K562 (cell line): Measurements from ENCODE around the gene MPND. TPM values are rescaled to one million over a fixed set of nuclear protein-coding genes. Genes with fewer than 3 reads are reported as not detected.

Source experiments
- ATAC-seq: fragments of 200-7000 bp; cut with Tn5 transposase; 3 replicates; pipeline ENCODE4 v1.9.1; 2020; ENCODE audit warnings: moderate library complexity
- BruUV-seq: library from RNA; stranded (reverse); fragments of 400-500 nt; replicated peaks from 2 replicates; lab custom pipeline; 2021; lab: Mats Ljungman, UMichigan
- CTCF ChIA-PET: fragments of 300-600 bp; formaldehyde crosslinking; extraction: SDS; loops from one replicate; lab custom pipeline; 2021; ENCODE audit warnings: low intra/inter-chr PET ratio; lab: Yijun Ruan, JAX
- POLR2A ChIA-PET: fragments of 300-600, 350-650 bp; sonication (Branson Sonifier 250); formaldehyde crosslinking; extraction: SDS; loops from one replicate; lab custom pipeline; 2021; ENCODE audit warnings: antibody characterized with exemption, inconsistent platforms; lab: Yijun Ruan, JAX
- DNase-seq, 4 experiments: peaks; one replicate each; pipeline versions ENCODE4 v3.0.0 to v3.0.0-alpha.2; 2011 to 2018; ENCODE audit warnings: low spot score in 3 of 4, mixed read lengths in 3 of 4; ENCODE audit errors: extremely low read depth in 1 of 4
- FAIRE-seq: peaks from 2 replicates; lab custom pipeline; 2011; peaks lifted over from hg19 to GRCh38; lab: Jason Lieb, UNC
- H2AFZ ChIP-seq: 2 replicates; pipeline ENCODE4 v1.6.0; 2011; ENCODE audit warnings: low read depth, low read length, control low read depth, inconsistent platforms
- H3K27ac ChIP-seq: fragments of 200-600 bp; 3 replicates; pipeline ENCODE4 v1.8.0; 2011; ENCODE audit warnings: low read depth, mild to moderate bottlenecking, control low read depth, inconsistent platforms, low read length, moderate library complexity, mixed read lengths; ENCODE audit errors: extremely low read depth
- H3K27me3 ChIP-seq, 2 experiments: fragments of 300-600 bp in 1 of 2; 2 replicates in 1 of 2; 3 replicates in 1 of 2; pipeline versions ENCODE4 v1.6.0 to v1.8.0; 2011; ENCODE audit warnings: inconsistent platforms in 2 of 2, low read length in 2 of 2, mild to moderate bottlenecking in 1 of 2, mixed read lengths in 1 of 2, moderate library complexity in 1 of 2; ENCODE audit not compliant: control insufficient read depth in 2 of 2, insufficient read depth in 2 of 2
- H3K36me3 ChIP-seq: fragments of 300-600 bp; 3 replicates; pipeline ENCODE4 v1.8.0; 2011; ENCODE audit warnings: mild to moderate bottlenecking, low read length, inconsistent platforms; ENCODE audit not compliant: control insufficient read depth, insufficient read depth
- H3K4me1 ChIP-seq, 2 experiments: fragments of 200-600 bp in 1 of 2; replicated peaks in 1 of 2; 2 replicates in 1 of 2; 3 replicates in 1 of 2; pipeline versions ENCODE4 v1.5.1 to v1.8.0; 2011; ENCODE audit warnings: inconsistent platforms in 2 of 2, low read length in 2 of 2, mild to moderate bottlenecking in 1 of 2, mixed read lengths in 1 of 2, moderate library complexity in 1 of 2; ENCODE audit not compliant: control insufficient read depth in 2 of 2, insufficient read depth in 2 of 2
- H3K4me2 ChIP-seq: 2 replicates; pipeline ENCODE4 v1.6.1; 2011; ENCODE audit warnings: low read length, control low read depth, inconsistent platforms, mixed read lengths; ENCODE audit not compliant: insufficient read depth
- H3K4me3 ChIP-seq: fragments of 200-600 bp; sonication (generic), shearing (Covaris generic); 2 replicates; pipeline ENCODE4 v1.5.1; 2016; ENCODE audit warnings: control low read depth, inconsistent platforms
- H3K79me2 ChIP-seq: fragments of 200-600 bp; 3 replicates; pipeline ENCODE4 v1.8.0; 2011; ENCODE audit warnings: low read length, inconsistent platforms; ENCODE audit not compliant: control insufficient read depth, insufficient read depth
- H3K9ac ChIP-seq, 2 experiments: 2 replicates each; pipeline versions ENCODE4 v1.6.0 to v1.6.1; 2011; ENCODE audit warnings: low read depth in 2 of 2, low read length in 2 of 2, control low read depth in 1 of 2, inconsistent platforms in 1 of 2, mild to moderate bottlenecking in 1 of 2, mixed read lengths in 1 of 2; ENCODE audit not compliant: insufficient read depth in 1 of 2
- H3K9me1 ChIP-seq: one replicate; pipeline ENCODE4 v1.6.0; 2011; ENCODE audit warnings: inconsistent platforms, mild to moderate bottlenecking, low read length, moderate library complexity; ENCODE audit not compliant: control insufficient read depth, insufficient read depth
- H3K9me3 ChIP-seq: replicated peaks from 2 replicates; pipeline ENCODE4 v1.5.1; 2011; ENCODE audit warnings: low read depth, low read length, inconsistent platforms; ENCODE audit not compliant: control insufficient read depth, insufficient read depth
- H4K20me1 ChIP-seq: replicated peaks from 2 replicates; pipeline ENCODE4 v1.6.1; 2011; ENCODE audit warnings: low read length, inconsistent platforms, mixed read lengths; ENCODE audit not compliant: control insufficient read depth, insufficient read depth
- CGGBP1 ChIP-seq: fragments of 250-450 bp; sonication (Bioruptor Pico); IDR thresholded peaks from 2 replicates; pipeline ENCODE4 v1.9.0; 2021; ENCODE audit warnings: mild to moderate bottlenecking
- ELF4 ChIP-seq: fragments of 450-650 bp; formaldehyde crosslinking; IDR thresholded peaks from 2 replicates; pipeline ENCODE4 v1.4.0; 2022; ENCODE audit warnings: missing genetic modification characterization
- ETS1 ChIP-seq: conservative IDR thresholded peaks from 2 replicates; pipeline ENCODE4 v1.6.1; 2011; ENCODE audit warnings: low read depth, mild to moderate bottlenecking, low read length; ENCODE audit not compliant: control insufficient read depth
- HDAC1 ChIP-seq, 2 experiments: fragments of 450-650 bp; IDR thresholded peaks; 2 replicates each; pipeline ENCODE4 v1.6.1; 2016 to 2017; ENCODE audit warnings: inconsistent platforms in 1 of 2, mild to moderate bottlenecking in 1 of 2, moderate library complexity in 1 of 2
- SUPT5H ChIP-seq: fragments of 450-650 bp; IDR thresholded peaks from 2 replicates; pipeline ENCODE4 v1.6.1; 2016
- VEZF1 ChIP-seq: fragments of 200-800 bp; sonication (Bioruptor generic); IDR thresholded peaks from 2 replicates; pipeline ENCODE4 v1.6.1; 2017; ENCODE audit warnings: missing genetic modification characterization, missing compliant biosample characterization
- ZBTB33 ChIP-seq: sonication (generic); formaldehyde crosslinking; IDR thresholded peaks from 2 replicates; pipeline ENCODE4 v1.8.1; 2023; ENCODE audit warnings: mild to moderate bottlenecking, missing genetic modification reagents
- ZBTB7A ChIP-seq: IDR thresholded peaks from 2 replicates; pipeline ENCODE4 v1.6.1; 2011; ENCODE audit warnings: low read depth, mild to moderate bottlenecking, low read length, moderate library complexity, borderline replicate concordance; ENCODE audit not compliant: control insufficient read depth
- WGBS: fragments of 100-300 bp; shearing (Covaris generic); methylation state at CpG from one replicate; pipeline ENCODE4 v1.1.6; 2016; ENCODE audit warnings: low coverage, mixed read lengths; ENCODE audit not compliant: insufficient coverage; ENCODE audit errors: missing lambda C conversion rate; 5-methylcytosine and 5-hydroxymethylcytosine counted together
- in situ Hi-C: fragments of 300-500 bp; cut with MboI; formaldehyde crosslinking; loops from 4 replicates; pipeline ENCODE4 v1.15.0; 2018; ENCODE audit warnings: inconsistent platforms, mixed read lengths
- intact Hi-C: fragments of 100-400 bp; cut with micrococcal nuclease; formaldehyde crosslinking; loops from 2 replicates; pipeline ENCODE4 v1.14.2; 2022
- polyA plus RNA-seq, 8 experiments: library from polyadenylated mRNA; depleted of rRNA in 4 of 8; stranded (reverse) in 5 of 8; unstranded in 3 of 8; fragments of >200 nt; fragmentation: Nextera tagmentation in 2 of 8; fragmentation: Illumina TruSeq in 1 of 8; extraction: Ambion mirVana in 2 of 8; extraction: Trizol in 1 of 8; gene quantifications; 2 replicates each; pipeline versions ENCODE4 v1.2.1 to v1.2.3, GENCODE V29; 2011 to 2014; ENCODE audit warnings: inconsistent platforms in 1 of 8, missing spikeins in 1 of 8
- total RNA-seq, 7 experiments: library from RNA; depleted of rRNA in 6 of 7; stranded (reverse); fragments of >200 nt in 6 of 7; fragmentation: Illumina TruSeq in 2 of 7; extraction: Trizol in 2 of 7; gene quantifications; 2 replicates each; pipeline versions ENCODE4 v1.2.1 to v1.2.3, GENCODE V29; 2011 to 2021; ENCODE audit warnings: low replicate concordance in 1 of 7

The MPND gene
- total and polyA plus RNA-seq, 9 of the 15 experiments (the other 6 are each of a cell fraction or from before 2014, with no cell fraction given) = 0.25 to 14.0 (median 3.9) TPM

GRCh38 chr19:4390017-4390566 is 46.7 kb downstream of the MPND start:
- intact Hi-C loops (no loop called here), in situ Hi-C loops (no loop called here)
- Histone ChIP-seq H3K9ac (peak overlapping the region in 1 of 2 experiments; percentile 83; a peak in 2 of 4 replicates), H3K4me2 (no peak overlapping the region), H4K20me1 (peaks cover 56% of the 10 kb centered on the region), H3K9me3 (no peaks in the 10 kb centered on the region), H3K27ac (peak overlapping the region; percentile 40; the same call in 1 of the 3 replicates), H2AFZ (no peak overlapping the region), H3K4me3 (no peak overlapping the region), H3K27me3 (no peaks in the 10 kb centered on the region), H3K79me2 (peaks cover 93% of the 10 kb centered on the region), H3K36me3 (peaks cover 72% of the 10 kb centered on the region), H3K9me1 (peaks cover 13% of the 10 kb centered on the region), H3K4me1 (peaks cover 29 to 55% of the 10 kb centered on the region in 2 experiments)
- ChIA-PET POLR2A (interaction anchor here (0.8 to 4.9 kb wide), 5 partner anchors 9 to 960 kb away, joined by 3 to 46 read pairs (median 4); no protein-coding TSS in a partner anchor), CTCF (no interaction called here)
- no peak for TF ChIP-seq ETS1
- TF ChIP-seq SUPT5H = 0 out of 2 replicates have a peak, but pooled peaks have one; percentile 19
- TF ChIP-seq ZBTB7A = 0 out of 2 replicates have a peak, but pooled peaks have one; percentile 9
- TF ChIP-seq ELF4 (CRISPR knock-in tag) = 0 out of 2 replicates have a peak, but pooled peaks have one; percentile 33
- TF ChIP-seq HDAC1 (IDR thresholded peaks at IDR 0.05) = peak in 1 of 2 experiments; percentile 20; a peak in 1 of 4 replicates
- no peak for TF ChIP-seq CGGBP1 (CRISPR knock-in tag)
- 0 out of 2 replicates have a peak, but pooled peaks have one; percentile 20 for TF ChIP-seq VEZF1 (CRISPR knock-in tag)
- peak; percentile 51; the same call in 1 of the 2 replicates for TF ChIP-seq ZBTB33 (CRISPR knock-in tag)
- FAIRE-seq = peak; percentile 11
- ATAC-seq = no peak
- no peak for DNase-seq
- BruUV-seq = no TSS peak
- 61% methylated on average over 5 of the region's 12 CpGs for WGBS
